ENCODE results near the gene PPARGC1A.

Gene PPARGC1A

GRCh38 chr4:23878246-23878891 lies 11.5 kb downstream of the PPARGC1A start:
- DNase-seq, result no peak

GRCh38 chr4:23877758-23878229 lies 12.1 kb downstream of the PPARGC1A start:
- DNase-seq, result no peak

GRCh38 chr4:23876418-23877089 lies 13.3 kb downstream of the PPARGC1A start:
- DNase-seq, result no peak

GRCh38 chr4:23875317-23875716 lies 14.5 kb downstream of the PPARGC1A start:
- no peak for DNase-seq

- DNase-seq, result no peak
These were observed 15.3 kb downstream of the PPARGC1A start for GRCh38 chr4:23874536-23874901.

GRCh38 chr4:23873717-23874535 lies 15.9 kb downstream of the PPARGC1A start:
- no peak for DNase-seq

- DNase-seq, result no peak
These were observed 18.4 kb downstream of the PPARGC1A start for GRCh38 chr4:23871426-23871825.

- DNase-seq, result no peak
These were observed 23.3 kb downstream of the PPARGC1A start for GRCh38 chr4:23866450-23867075.

GRCh38 chr4:23861897-23862296 lies 27.9 kb downstream of the PPARGC1A start:
- DNase-seq, result no peak

- DNase-seq, result no peak
These were observed 28.9 kb downstream of the PPARGC1A start for GRCh38 chr4:23860919-23861318.

- DNase-seq, result no peak
These were observed 32.4 kb downstream of the PPARGC1A start for GRCh38 chr4:23857367-23857959.

- DNase-seq, result no peak
These were observed 33.2 kb downstream of the PPARGC1A start for GRCh38 chr4:23856630-23857029.

GRCh38 chr4:23855912-23856605 lies 33.8 kb downstream of the PPARGC1A start:
- DNase-seq, result no peak

GRCh38 chr4:23853986-23854660 lies 35.7 kb downstream of the PPARGC1A start:
- DNase-seq, result no peak

GRCh38 chr4:23851464-23851863 lies 38.4 kb downstream of the PPARGC1A start:
- no peak for DNase-seq

GRCh38 chr4:23847158-23847557 lies 42.7 kb downstream of the PPARGC1A start:
- no peak for DNase-seq

GRCh38 chr4:23844961-23845360 lies 44.9 kb downstream of the PPARGC1A start:
- DNase-seq, result no peak

GRCh38 chr4:23839279-23839678 lies 50.6 kb downstream of the PPARGC1A start:
- no peak for DNase-seq

GRCh38 chr4:23838607-23839006 lies 51.2 kb downstream of the PPARGC1A start:
- DNase-seq, result no peak

GRCh38 chr4:23838131-23838530 lies 51.7 kb downstream of the PPARGC1A start:
- DNase-seq, result no peak

- DNase-seq, result no peak
These were observed 52.5 kb downstream of the PPARGC1A start for GRCh38 chr4:23837371-23837770.

All from CD4-positive, alpha-beta T cell treated with Interleukin-21 for 1 hour (primary cell).